Stomach smooth muscle (tissue), 2 donors: ENCODE measurements around the gene EDN3.
"Not testable (repeated sequence)": the region's sequence is repeated elsewhere in the genome, so short reads cannot be mapped to it uniquely, and the experiment has no call there.

Experiments
- H3K27ac ChIP-seq: one replicate; pipeline ENCODE4 v1.7.0; 2013; ENCODE audit warnings: mild to moderate bottlenecking, low read length, inconsistent platforms
- H3K27me3 ChIP-seq, 2 donors: one replicate each; pipeline ENCODE4 v1.7.0; 2013; ENCODE audit warnings: low read length in 2 of 2; ENCODE audit not compliant: insufficient read depth in 2 of 2, control insufficient read depth in 1 of 2
- H3K36me3 ChIP-seq, 2 donors: one replicate each; pipeline ENCODE4 v1.7.0; 2013; ENCODE audit warnings: low read length in 2 of 2; ENCODE audit not compliant: control insufficient read depth in 2 of 2, insufficient read depth in 2 of 2
- H3K4me1 ChIP-seq: one replicate; pipeline ENCODE4 v1.7.0; 2013; ENCODE audit warnings: low read length; ENCODE audit not compliant: control insufficient read depth, insufficient read depth
- H3K4me3 ChIP-seq, 2 donors: one replicate each; pipeline ENCODE4 v1.7.0; 2013; ENCODE audit warnings: low read length in 2 of 2
- H3K9ac ChIP-seq, 2 donors: one replicate each; pipeline ENCODE4 v1.7.0; 2013; ENCODE audit warnings: low read length in 2 of 2, mild to moderate bottlenecking in 1 of 2
- H3K9me3 ChIP-seq, 2 donors: one replicate each; pipeline ENCODE4 v1.7.0; 2013; ENCODE audit warnings: low read length in 2 of 2; ENCODE audit not compliant: control insufficient read depth in 2 of 2
- donor health status: healthy.
- donor health status: Pancreatic carcinoma.

EDN3 gene

DNA sequence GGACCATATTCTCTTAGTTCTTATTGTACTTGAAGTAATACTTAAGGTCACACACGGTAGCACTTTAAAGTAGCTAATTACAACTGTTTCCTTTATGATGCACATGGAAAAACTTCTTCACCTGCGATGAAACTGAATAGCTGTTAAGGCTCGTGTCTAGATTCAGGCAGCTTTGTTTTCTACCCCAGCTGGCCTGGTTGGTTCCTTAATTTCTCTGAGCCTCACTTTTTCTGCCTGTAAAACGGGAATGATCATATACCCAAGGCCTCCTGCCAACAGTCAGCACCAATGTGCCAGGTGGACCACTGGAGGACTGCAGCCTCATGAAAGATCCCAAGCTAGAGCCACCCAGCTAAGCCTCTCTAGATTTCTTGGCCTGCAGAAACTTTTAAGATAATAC lies 35.0 kb downstream of the EDN3 start:
- Histone ChIP-seq H3K27me3 (peaks cover 0 to 4% of the 10 kb centered on the region in 2 donors), H3K9me3 (no peaks in the 10 kb centered on the region), H3K4me3 (no peak overlapping the region), H3K27ac (no peak overlapping the region), H3K36me3 (no peaks in the 10 kb centered on the region), H3K4me1 (no peaks in the 10 kb centered on the region), H3K9ac (no peak overlapping the region)

- no peaks in the 10 kb centered on the region for H3K9me3 ChIP-seq
These were observed 36.1 kb downstream of the EDN3 start for GRCh38 chr20:59336540-59336939.

GRCh38 chr20:59338444-59338843 lies 38.0 kb downstream of the EDN3 start:
- not testable (repeated sequence) for H3K9ac ChIP-seq, H3K4me3 ChIP-seq, H3K27me3 ChIP-seq, H3K36me3 ChIP-seq, H3K9me3 ChIP-seq, H3K27ac ChIP-seq, H3K4me1 ChIP-seq

More at GRCh38 chr20:59336540-59336939, 36.1 kb downstream of the EDN3 start:
- Histone ChIP-seq H3K27me3 (peaks cover 0 to 4% of the 10 kb centered on the region in 2 donors), H3K4me3 (no peak overlapping the region), H3K27ac (no peak overlapping the region), H3K4me1 (no peaks in the 10 kb centered on the region), H3K9ac (no peak overlapping the region), H3K36me3 (no peaks in the 10 kb centered on the region)

DNA sequence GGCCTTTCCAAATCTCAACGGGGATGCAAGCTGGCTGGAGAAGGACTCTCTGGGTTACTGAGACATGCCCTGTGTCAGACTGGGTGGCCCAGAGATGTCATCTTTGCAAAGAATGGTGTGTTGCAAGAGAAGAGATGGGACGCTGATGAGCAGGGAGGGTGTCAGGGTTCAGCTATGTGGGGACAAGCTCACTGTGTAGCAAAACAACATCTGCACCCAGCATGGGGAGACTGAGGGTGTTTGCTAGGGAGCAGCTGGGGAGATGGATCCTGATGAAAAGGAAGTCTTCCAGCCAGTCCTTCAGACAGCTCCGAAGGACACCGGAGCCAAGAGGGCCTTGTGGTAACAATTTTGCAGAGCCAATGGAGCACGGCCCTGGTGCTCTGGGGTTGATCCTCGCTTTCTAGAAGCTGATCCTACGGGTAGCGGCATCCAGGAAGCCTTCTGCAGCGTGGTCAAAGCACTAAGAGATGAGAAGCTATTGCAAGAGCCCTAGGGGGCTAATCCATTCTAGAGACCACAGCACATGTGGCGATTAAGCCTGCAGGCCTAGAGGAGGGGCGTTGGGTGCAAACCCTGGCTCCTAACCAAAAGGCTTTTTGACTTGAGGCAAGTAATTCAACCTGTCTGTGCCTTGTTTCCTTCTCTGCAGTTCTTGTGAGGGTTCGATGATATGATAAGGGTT lies 39.9 kb downstream of the EDN3 start:
- no peaks in the 10 kb centered on the region for H3K4me1 ChIP-seq

GRCh38 chr20:59341285-59342022 lies 41.0 kb downstream of the EDN3 start:
- H3K4me3 ChIP-seq, H3K27ac ChIP-seq, H3K36me3 ChIP-seq, H3K27me3 ChIP-seq, H3K4me1 ChIP-seq, H3K9me3 ChIP-seq, H3K9ac ChIP-seq: not testable (repeated sequence)

More for the DNA sequence above, 39.9 kb downstream of the EDN3 start:
- Histone ChIP-seq H3K9ac (no peak overlapping the region), H3K9me3 (peaks cover 3 to 4% of the 10 kb centered on the region in 2 donors), H3K27me3 (no peaks in the 10 kb centered on the region), H3K4me3 (no peak overlapping the region), H3K36me3 (no peaks in the 10 kb centered on the region), H3K27ac (no peak overlapping the region)

DNA sequence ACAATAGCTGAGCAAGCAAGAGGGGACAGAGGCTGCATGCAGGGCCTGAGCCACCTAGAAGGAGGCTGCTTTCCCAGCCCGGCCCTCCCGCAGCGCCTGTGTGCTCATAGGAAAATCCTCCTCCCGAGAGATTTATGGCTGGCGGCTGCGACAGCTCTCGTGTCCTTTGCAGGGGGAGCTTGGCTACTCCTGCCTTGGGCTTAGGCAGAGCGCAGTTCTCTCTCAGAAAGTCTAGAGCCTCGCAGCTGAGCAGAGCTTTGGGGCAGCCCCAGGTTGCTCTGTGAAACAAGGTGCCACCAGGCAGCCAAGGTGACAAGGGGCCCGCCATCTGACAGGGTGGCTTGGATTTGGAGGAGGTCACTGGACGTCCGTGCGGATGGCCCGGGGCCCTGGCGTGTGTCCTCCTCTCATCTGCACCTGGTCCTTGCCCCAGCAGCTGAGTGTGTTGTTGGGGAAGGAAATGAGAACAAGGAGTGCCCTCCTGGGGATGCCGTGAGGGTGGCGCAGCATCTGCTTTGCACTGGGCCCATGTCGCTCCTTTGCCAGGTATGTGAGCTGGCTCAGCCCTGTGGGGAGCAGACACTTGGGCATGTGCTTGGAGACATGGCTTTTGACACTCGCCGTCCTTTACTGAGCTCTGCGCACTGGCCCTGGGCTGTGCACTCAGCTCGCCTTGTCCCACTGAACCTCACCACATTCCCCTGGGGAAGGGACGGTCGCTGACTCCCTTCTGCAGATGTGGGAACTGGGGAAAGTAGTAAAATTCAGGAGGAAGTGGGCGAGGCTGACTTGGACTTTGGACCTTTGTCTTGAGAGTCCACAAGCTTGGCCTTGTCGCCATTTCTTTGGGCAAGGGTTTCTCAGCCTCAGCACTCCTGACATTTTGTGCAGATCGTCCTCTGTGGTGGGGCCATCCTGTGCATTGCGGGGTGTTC lies 41.9 kb downstream of the EDN3 start:
- Histone ChIP-seq H3K4me1 (no peaks in the 10 kb centered on the region), H3K4me3 (no peak overlapping the region), H3K27me3 (no peaks in the 10 kb centered on the region), H3K36me3 (no peaks in the 10 kb centered on the region), H3K27ac (no peak overlapping the region), H3K9ac (no peak overlapping the region), H3K9me3 (peaks cover 3 to 4% of the 10 kb centered on the region in 2 donors)

DNA sequence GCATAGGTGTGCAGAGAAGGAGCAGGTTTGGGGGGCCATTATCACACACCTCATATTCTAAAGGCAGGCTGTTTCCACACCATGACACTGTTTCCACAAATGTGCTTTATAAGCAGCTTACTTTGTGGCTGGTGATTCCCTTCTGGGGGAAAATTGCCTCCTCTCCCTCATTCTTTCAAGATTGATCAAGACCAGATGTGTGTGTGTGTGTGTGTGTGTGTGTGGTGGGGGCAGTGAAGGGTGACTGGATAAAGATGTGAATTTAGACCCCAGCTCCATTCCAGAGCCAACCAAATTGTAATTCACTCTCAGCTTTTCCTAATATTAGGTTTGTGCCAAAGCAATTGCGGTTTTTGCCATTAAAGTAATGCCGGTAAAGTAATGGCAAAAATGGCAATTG lies 45.6 kb downstream of the EDN3 start:
- no peaks in the 10 kb centered on the region for H3K36me3 ChIP-seq
- H3K27me3 ChIP-seq = no peaks in the 10 kb centered on the region
- H3K9ac ChIP-seq = no peak overlapping the region
- no peak overlapping the region for H3K4me3 ChIP-seq
- peaks cover 4 to 6% of the 10 kb centered on the region in 2 donors for H3K9me3 ChIP-seq
- no peak overlapping the region for H3K27ac ChIP-seq
- no peaks in the 10 kb centered on the region for H3K4me1 ChIP-seq

DNA sequence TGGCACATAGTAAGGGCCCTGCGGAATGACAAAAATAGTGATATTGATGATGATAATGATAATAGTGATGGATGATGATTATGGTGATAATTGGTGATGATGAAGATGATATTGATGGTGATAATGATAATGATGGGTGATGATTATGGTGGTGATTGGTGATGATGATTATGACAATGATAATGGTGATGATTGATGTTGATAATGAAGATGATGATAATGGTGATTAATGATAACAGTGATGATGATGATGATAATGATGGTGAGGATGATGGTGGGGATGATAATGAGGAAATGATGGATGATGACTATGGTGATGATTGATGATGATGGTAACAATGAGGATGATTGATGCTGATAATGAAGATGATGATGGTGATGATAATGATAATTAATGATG lies 48.9 kb downstream of the EDN3 start:
- Histone ChIP-seq H3K9me3 (peaks cover 2 to 3% of the 10 kb centered on the region in 2 donors), H3K36me3 (no peaks in the 10 kb centered on the region), H3K27me3 (no peaks in the 10 kb centered on the region), H3K4me1 (no peaks in the 10 kb centered on the region), H3K9ac (no peak overlapping the region), H3K4me3 (no peak overlapping the region), H3K27ac (no peak overlapping the region)

DNA sequence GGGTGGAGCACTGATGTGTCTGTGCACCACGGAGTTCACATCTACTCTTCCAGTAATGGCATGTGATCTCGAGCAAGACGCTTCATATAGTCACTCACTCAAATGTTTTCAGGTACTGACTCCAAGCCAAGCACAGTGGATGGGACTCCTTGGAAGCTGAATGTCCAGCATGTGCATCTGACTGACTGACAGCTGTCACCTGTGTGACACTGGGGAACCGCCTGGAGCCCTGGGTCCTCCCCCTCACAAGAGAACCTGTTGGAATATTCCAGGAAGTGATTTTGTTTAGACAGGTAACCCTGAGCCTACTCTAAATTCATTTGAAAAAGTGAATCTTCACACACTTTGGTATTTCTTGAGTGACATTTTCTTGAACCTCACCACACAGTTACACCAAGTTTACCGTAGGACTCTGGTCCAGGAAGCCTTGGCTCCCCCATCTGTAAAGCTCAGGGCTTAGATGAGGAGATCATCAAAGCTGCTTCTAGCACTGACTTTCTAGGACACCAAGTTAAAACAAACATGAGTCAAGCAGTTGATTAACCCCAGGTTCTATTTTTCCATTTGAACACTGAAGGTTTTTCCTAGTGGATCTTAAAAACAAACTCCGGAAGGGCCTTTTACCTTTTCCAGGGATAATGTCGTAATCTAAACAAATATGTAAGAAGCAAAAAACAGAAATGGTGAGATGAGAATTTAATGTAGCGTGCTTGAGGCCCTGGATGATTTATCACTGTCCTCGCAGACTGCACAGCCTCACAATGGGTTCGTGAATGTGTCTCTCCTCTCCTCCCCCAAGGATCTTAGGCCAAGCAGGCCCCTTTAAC lies 50.1 kb downstream of the EDN3 start:
- H3K9me3 ChIP-seq = peaks cover 0 to 3% of the 10 kb centered on the region in 2 donors
- no peak overlapping the region for H3K9ac ChIP-seq
- no peak overlapping the region for H3K4me3 ChIP-seq
- no peak overlapping the region for H3K27ac ChIP-seq
- H3K36me3 ChIP-seq = no peaks in the 10 kb centered on the region
- H3K27me3 ChIP-seq = no peaks in the 10 kb centered on the region
- no peaks in the 10 kb centered on the region for H3K4me1 ChIP-seq
